Measurements from ENCODE around the gene TBC1D8.

The TBC1D8 gene

GRCh38 chr2:100964681-100965169, 186.5 kb downstream of the TBC1D8 start:
- Histone ChIP-seq H3K9me2 (replicated peaks; ENCODE audit: control insufficient read depth, low read length) (no peaks in the 10 kb centered on the region), H3K9me3 (ENCODE audit: control insufficient read depth, insufficient read depth, low read length) (no peaks in the 10 kb centered on the region), H3K4me1 (ENCODE audit: control insufficient read depth, low read length) (no peaks in the 10 kb centered on the region), H3F3A (ENCODE audit: control insufficient read depth, insufficient read depth) (no peaks in the 10 kb centered on the region), H3K27ac (ENCODE audit: low read depth, low read length) (no peak overlapping the region), H3K4me3 (ENCODE audit: low read length) (no peak overlapping the region), H3K79me2 (ENCODE audit: control insufficient read depth, low read length) (no peaks in the 10 kb centered on the region), H4K20me1 (ENCODE audit: control insufficient read depth, insufficient read depth, low read depth, low read length) (no peaks in the 10 kb centered on the region), H3K36me3 (ENCODE audit: control insufficient read depth, low read length) (no peaks in the 10 kb centered on the region), H3K4me2 (ENCODE audit: low read length) (no peak overlapping the region), H3K27me3 (ENCODE audit: control insufficient read depth, low read length) (peaks cover 2% of the 10 kb centered on the region; the same call in 1 of the 2 replicates)
- TF ChIP-seq CTCF (IDR thresholded peaks at IDR 0.05; ENCODE audit: low read depth, low read length, poor library complexity, severe bottlenecking) (no peak), EZH2phosphoT487 (IDR thresholded peaks at IDR 0.05; ENCODE audit: borderline replicate concordance, low read length) (no peak)

- Histone ChIP-seq H4K20me1 (ENCODE audit: control insufficient read depth, insufficient read depth, low read depth, low read length) (no peaks in the 10 kb centered on the region), H3F3A (ENCODE audit: control insufficient read depth, insufficient read depth) (no peaks in the 10 kb centered on the region), H3K27me3 (ENCODE audit: control insufficient read depth, low read length) (peaks cover 2% of the 10 kb centered on the region; the same call in 1 of the 2 replicates), H3K79me2 (ENCODE audit: control insufficient read depth, low read length) (no peaks in the 10 kb centered on the region), H3K27ac (ENCODE audit: low read depth, low read length) (no peak overlapping the region), H3K9me2 (replicated peaks; ENCODE audit: control insufficient read depth, low read length) (no peaks in the 10 kb centered on the region), H3K4me2 (ENCODE audit: low read length) (no peak overlapping the region), H3K9me3 (ENCODE audit: control insufficient read depth, insufficient read depth, low read length) (no peaks in the 10 kb centered on the region), H3K4me1 (ENCODE audit: control insufficient read depth, low read length) (no peaks in the 10 kb centered on the region), H3K4me3 (ENCODE audit: low read length) (no peak overlapping the region), H3K36me3 (ENCODE audit: control insufficient read depth, low read length) (no peaks in the 10 kb centered on the region)
- no peak for TF ChIP-seq CTCF (IDR thresholded peaks at IDR 0.05; ENCODE audit: low read depth, low read length, poor library complexity, severe bottlenecking)
- TF ChIP-seq EZH2phosphoT487 (IDR thresholded peaks at IDR 0.05; ENCODE audit: borderline replicate concordance, low read length) = no peak
Observed at GRCh38 chr2:100964222-100964621, 187.0 kb downstream of the TBC1D8 start.

- Histone ChIP-seq H3K27ac (ENCODE audit: low read depth, low read length) (no peak overlapping the region), H3K9me3 (ENCODE audit: control insufficient read depth, insufficient read depth, low read length) (no peaks in the 10 kb centered on the region), H4K20me1 (ENCODE audit: control insufficient read depth, insufficient read depth, low read depth, low read length) (no peaks in the 10 kb centered on the region), H3K27me3 (ENCODE audit: control insufficient read depth, low read length) (peaks cover 2% of the 10 kb centered on the region; the same call in 1 of the 2 replicates), H3K4me1 (ENCODE audit: control insufficient read depth, low read length) (no peaks in the 10 kb centered on the region), H3K9me2 (replicated peaks; ENCODE audit: control insufficient read depth, low read length) (no peaks in the 10 kb centered on the region), H3K36me3 (ENCODE audit: control insufficient read depth, low read length) (no peaks in the 10 kb centered on the region), H3F3A (ENCODE audit: control insufficient read depth, insufficient read depth) (no peaks in the 10 kb centered on the region), H3K79me2 (ENCODE audit: control insufficient read depth, low read length) (no peaks in the 10 kb centered on the region), H3K4me2 (ENCODE audit: low read length) (no peak overlapping the region), H3K4me3 (ENCODE audit: low read length) (no peak overlapping the region)
- TF ChIP-seq EZH2phosphoT487 (IDR thresholded peaks at IDR 0.05; ENCODE audit: borderline replicate concordance, low read length) (no peak), CTCF (IDR thresholded peaks at IDR 0.05; ENCODE audit: low read depth, low read length, poor library complexity, severe bottlenecking) (no peak)
Observed at GRCh38 chr2:100963026-100963375, 188.2 kb downstream of the TBC1D8 start.

Data from DOHH2 (cell line).